GM21529 (cell line): Measurements from ENCODE around the gene PPP5C.
"Not testable (repeated sequence)": the region's sequence is repeated elsewhere in the genome, so short reads cannot be mapped to it uniquely, and the experiment has no call there.

Experiments
- ATAC-seq: cut with Tn5 transposase; IDR thresholded peaks from one replicate; pipeline ENCODE4 v1.9.1; 2021; ENCODE audit not compliant: unreplicated experiment

PPP5C gene, protein sequence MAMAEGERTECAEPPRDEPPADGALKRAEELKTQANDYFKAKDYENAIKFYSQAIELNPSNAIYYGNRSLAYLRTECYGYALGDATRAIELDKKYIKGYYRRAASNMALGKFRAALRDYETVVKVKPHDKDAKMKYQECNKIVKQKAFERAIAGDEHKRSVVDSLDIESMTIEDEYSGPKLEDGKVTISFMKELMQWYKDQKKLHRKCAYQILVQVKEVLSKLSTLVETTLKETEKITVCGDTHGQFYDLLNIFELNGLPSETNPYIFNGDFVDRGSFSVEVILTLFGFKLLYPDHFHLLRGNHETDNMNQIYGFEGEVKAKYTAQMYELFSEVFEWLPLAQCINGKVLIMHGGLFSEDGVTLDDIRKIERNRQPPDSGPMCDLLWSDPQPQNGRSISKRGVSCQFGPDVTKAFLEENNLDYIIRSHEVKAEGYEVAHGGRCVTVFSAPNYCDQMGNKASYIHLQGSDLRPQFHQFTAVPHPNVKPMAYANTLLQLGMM

GRCh38 chr19:46346821-46347571 is at the start of gene PPP5C:
Gene PPP5C (plus strand): TSS chr19:46347087. CDS start chr19:46347097, 10 bp downstream.
- no peak for ATAC-seq

DNA sequence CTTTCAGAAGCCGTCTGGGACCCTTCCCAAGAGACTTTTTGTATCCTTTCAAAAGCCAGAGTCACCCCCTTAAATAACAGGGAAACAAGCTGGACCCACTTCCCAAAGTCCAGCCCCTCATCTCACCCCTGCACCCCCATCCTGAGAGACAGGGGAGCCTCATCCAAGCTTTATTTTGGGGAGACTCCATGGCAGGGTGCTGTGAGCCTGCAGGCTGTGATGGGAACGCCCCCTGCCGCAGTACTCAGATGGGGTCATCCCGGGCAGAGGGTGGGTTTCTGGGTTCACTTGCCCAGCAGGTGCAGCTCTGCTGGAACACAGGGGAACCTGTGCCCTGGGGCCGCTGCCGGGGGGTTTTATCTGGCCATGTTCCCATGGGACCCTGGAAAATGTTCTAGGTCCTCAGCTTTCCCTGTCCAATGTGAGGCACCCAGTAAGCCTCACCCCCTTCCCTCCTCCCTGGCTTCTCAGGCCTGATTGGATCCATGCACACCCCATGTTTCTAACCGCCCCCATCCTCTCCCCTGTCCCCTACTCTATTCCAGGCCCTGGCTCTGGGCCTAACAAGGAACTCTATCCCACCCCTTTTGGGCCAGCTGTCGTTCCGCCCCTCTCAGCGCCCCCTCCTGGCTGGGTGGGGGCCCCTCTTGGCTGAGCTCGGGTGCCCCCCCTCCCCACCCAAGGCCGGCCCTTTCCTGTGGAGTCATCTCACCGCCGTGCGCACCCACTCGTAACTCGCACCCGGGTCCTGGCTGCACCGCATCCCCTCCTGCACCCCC is 49.0 kb upstream of the PPP5C start:
- no peak for ATAC-seq

DNA sequence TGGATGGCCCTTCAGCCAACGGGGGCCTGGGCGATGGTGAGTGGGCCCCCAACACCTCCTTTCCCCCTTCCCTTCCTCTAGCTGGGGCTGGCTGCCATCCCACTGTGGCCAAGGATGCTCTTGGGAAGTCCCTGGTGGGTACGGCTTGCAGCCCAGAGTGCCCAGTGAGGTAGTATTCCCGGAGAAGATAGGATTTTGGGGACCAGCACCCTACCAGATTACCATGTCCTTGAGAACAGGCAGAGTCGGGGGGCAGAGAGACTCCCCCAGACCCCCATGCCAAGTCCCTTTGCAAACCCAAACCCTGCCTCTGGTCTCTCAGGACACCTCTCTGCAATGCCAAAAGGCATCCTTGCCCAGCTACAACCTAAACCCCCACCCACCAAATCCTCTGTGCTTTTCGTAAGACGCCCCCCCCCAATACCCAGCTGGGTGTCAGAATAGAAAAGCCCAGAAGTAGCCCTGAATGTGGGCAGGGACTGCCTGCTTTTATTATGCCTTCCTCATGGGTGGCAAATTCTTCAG is 48.3 kb upstream of the PPP5C start:
- ATAC-seq, result no peak

DNA sequence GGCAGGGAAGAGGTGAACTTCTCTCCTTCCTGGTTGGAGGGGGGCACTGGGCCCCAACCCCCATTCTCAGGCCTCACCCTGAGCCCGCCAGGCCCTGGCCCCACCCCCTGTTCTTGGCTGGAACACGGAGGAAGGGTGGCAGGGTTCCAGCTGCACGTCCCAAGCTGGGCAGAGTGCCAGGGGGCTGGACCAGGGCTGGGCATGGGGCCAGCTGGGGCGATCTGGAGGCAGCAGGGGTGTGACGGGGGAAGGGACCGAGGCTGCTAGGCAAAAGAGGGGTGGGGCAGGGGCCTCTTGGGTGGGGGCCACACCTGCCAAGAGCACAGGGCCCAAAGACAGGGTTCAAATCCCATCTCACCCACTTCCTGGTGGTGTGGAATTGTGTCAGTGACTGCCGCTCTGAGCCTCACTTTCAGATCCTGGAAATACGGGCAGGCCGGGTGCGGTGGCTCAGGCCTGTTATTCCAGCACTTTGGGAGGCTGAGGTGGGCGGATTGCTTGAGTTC is 47.8 kb upstream of the PPP5C start:
- no peak for ATAC-seq

DNA sequence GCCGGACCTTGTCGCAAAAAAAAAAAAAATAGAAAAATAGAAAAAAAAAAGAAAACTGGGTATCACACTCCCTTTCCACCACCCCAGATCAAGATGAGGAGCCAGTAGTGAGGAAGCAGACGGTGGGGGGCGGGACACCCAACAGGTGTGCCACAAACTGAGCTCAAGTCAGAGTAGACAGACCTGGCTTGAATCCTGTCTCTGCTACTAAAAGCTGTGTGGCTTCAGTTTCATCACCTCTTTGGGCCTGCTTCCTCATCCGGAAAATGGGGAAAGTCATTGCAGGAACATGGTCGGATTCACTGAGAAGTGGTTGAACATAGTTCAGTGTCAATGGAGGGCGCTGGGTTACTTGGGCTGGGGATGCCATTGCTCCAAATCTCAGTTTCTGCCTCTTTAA is 47.2 kb upstream of the PPP5C start:
- ATAC-seq, result no peak

DNA sequence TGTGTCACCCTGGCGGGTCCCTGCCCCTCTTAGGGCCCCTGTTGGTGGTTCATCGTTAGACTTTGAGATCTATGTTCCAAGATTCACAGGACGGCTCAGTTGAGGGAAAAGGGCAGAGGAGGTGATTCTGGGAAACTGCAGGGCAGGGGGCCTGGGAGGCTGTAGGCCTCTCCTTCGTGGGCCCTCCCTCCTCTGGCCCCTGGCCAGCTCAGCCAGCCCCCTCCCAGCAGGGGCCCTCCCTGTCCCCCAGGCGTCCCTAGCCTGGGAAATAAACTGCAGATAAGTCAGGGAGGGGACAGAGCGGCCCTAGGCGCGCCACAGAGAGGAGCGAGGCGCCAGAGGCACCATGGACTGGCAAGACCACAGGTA is 43.6 kb upstream of the PPP5C start:
- ATAC-seq, result no peak

- no peak for ATAC-seq
These were observed 43.0 kb upstream of the PPP5C start for GRCh38 chr19:46303691-46304397.

DNA sequence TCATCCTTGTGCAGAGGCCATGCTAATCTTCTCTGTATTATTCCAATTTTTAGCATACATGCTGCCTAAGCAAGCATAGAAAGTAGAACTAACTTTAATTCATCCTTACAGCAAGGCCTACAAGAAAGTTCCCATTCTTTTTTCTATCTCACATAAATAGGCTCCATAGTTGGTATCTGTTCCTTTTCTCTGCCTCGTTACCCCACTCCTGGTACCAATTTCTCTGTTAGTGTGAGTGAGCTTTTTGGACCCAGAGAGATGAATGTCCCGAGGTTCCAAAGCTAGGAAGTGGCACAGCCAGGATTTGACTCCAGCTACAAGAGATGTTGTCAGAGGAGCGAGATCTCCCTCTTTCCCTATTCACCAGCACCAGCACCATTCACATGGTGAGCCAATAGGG is 40.4 kb upstream of the PPP5C start:
- ATAC-seq, result no peak

GRCh38 chr19:46308510-46308909 is 38.4 kb upstream of the PPP5C start:
- no peak for ATAC-seq

DNA sequence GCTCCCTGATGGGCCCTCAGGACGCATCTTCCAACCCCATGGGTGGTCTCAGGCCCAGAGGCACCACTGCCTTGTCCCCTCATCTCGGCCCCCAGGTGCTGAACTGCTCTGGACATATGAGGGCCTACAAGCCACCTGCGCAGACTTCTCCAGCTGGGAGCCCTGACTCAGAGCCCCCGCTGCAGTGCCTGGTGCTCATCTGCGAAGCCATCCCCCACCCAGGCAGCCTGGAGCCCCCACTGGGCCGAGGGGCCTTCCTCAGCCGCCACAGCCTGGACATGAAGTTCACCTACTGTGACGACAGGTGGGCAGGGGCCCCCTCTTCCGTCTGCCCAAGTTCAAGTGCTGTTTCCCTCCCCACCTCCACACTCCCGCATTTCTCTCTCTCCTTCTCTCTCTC is 37.8 kb upstream of the PPP5C start:
- no peak for ATAC-seq

GRCh38 chr19:46311444-46311843 is 35.4 kb upstream of the PPP5C start:
- no peak for ATAC-seq

DNA sequence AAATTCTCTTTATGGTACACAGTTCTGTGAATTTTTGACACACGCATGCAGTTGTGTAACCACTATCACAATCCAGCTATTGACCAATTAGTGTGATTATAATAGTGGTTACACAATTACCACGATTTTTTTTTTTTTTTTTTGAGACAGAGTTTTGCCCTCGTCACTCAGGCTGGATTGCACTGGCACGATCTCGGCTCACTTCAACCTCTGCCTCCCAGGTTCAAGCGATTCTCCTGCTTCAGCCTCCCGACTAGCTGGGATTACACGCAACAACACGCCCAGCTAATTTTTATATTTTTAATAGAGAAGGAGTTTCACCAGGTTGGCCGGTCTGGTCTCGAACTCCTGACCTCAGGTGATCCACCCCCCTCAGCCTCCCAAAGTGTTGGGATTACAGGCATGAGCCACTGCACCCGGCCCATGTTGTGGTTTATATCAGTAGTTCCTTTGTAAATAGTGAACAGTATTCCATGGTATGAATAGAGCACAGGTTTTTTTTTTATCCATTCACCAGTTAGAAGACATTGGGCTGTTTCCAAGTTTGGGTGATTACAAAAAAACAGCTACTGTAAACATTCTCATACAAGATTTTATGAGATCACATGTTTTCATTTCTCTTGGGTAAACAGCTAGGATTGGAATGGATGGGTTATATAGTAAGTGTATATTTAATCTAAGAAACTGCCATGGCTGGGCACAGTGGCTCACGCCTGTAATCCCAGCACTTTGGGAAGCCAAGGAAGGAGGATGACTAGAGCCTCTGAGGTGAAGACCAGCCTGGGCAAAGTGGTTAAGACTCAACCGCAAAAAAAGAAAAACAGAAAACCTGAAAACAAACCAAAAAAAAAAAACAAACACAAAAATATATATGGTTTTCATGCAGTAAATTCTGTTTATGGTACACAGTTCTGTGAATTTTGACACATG is 33.1 kb upstream of the PPP5C start:
- ATAC-seq, result not testable (repeated sequence)

GRCh38 chr19:46317339-46317738 is 29.5 kb upstream of the PPP5C start:
- no peak for ATAC-seq

- no peak for ATAC-seq
These were observed 27.3 kb upstream of the PPP5C start for GRCh38 chr19:46319613-46320012.

- ATAC-seq, result no peak
These were observed 26.3 kb upstream of the PPP5C start for GRCh38 chr19:46320559-46320958.

DNA sequence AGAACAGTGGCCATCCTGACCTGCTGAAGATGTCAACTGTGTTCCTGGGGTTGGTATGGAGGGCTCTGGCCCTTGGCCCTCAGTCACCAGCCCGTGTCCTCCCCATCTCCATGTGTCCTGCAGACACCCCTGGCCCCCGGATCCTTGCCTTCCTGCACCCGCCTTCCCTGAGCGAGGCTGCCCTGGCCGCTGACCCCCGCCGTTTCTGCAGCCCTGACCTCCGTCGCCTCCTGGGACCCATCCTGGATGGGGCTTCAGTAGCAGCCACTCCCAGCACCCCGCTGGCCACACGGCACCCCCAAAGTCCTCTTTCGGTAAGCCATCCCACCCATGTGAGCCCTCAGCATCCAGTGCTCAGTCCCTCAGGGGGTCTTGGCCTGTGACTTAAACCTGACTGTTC is 25.2 kb upstream of the PPP5C start:
- ATAC-seq, result no peak

DNA sequence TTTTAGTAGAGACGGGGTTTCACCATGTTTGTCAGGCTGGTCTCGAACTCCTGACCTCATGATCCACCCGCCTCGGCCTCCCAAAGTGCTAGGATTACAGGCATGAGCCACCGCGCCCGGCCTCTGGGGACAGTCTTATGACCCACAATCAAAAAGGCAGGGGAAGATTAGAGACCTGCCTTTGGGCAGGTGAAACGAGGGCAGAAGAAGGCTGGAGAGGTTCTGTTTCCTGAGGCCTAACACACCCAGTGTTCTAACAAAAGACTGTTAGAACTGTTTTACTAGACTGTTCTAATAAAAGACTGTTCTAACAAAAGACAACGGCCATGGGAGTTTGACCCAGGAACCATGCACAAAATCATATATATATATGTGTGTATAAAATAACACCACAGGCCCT is 23.7 kb upstream of the PPP5C start:
- not testable (repeated sequence) for ATAC-seq

GRCh38 chr19:46324277-46324676 is 22.6 kb upstream of the PPP5C start:
- no peak for ATAC-seq

GRCh38 chr19:46326608-46327007 is 20.3 kb upstream of the PPP5C start:
- no peak for ATAC-seq
